K562 (cell line): ENCODE measurements around the gene IL1F10. TPM values are rescaled to one million over a fixed set of nuclear protein-coding genes. Genes with fewer than 3 reads are reported as not detected.

Source experiments
- ATAC-seq: fragments of 200-7000 bp; cut with Tn5 transposase; 3 replicates; pipeline ENCODE4 v1.9.1; 2020; ENCODE audit warnings: moderate library complexity
- BruUV-seq: library from RNA; stranded (reverse); fragments of 400-500 nt; replicated peaks from 2 replicates; lab custom pipeline; 2021; lab: Mats Ljungman, UMichigan
- CTCF ChIA-PET: fragments of 300-600 bp; formaldehyde crosslinking; extraction: SDS; loops from one replicate; lab custom pipeline; 2021; ENCODE audit warnings: low intra/inter-chr PET ratio; lab: Yijun Ruan, JAX
- POLR2A ChIA-PET: fragments of 300-600, 350-650 bp; sonication (Branson Sonifier 250); formaldehyde crosslinking; extraction: SDS; loops from one replicate; lab custom pipeline; 2021; ENCODE audit warnings: antibody characterized with exemption, inconsistent platforms; lab: Yijun Ruan, JAX
- DNase-seq, 4 experiments: peaks; one replicate each; pipeline versions ENCODE4 v3.0.0 to v3.0.0-alpha.2; 2011 to 2018; ENCODE audit warnings: low spot score in 3 of 4, mixed read lengths in 3 of 4; ENCODE audit errors: extremely low read depth in 1 of 4
- FAIRE-seq: peaks from 2 replicates; lab custom pipeline; 2011; peaks lifted over from hg19 to GRCh38; lab: Jason Lieb, UNC
- H2AFZ ChIP-seq: 2 replicates; pipeline ENCODE4 v1.6.0; 2011; ENCODE audit warnings: low read depth, low read length, control low read depth, inconsistent platforms
- H3K27ac ChIP-seq: fragments of 200-600 bp; 3 replicates; pipeline ENCODE4 v1.8.0; 2011; ENCODE audit warnings: low read depth, mild to moderate bottlenecking, control low read depth, inconsistent platforms, low read length, moderate library complexity, mixed read lengths; ENCODE audit errors: extremely low read depth
- H3K27me3 ChIP-seq, 2 experiments: fragments of 300-600 bp in 1 of 2; 2 replicates in 1 of 2; 3 replicates in 1 of 2; pipeline versions ENCODE4 v1.6.0 to v1.8.0; 2011; ENCODE audit warnings: inconsistent platforms in 2 of 2, low read length in 2 of 2, mild to moderate bottlenecking in 1 of 2, mixed read lengths in 1 of 2, moderate library complexity in 1 of 2; ENCODE audit not compliant: control insufficient read depth in 2 of 2, insufficient read depth in 2 of 2
- H3K36me3 ChIP-seq: fragments of 300-600 bp; 3 replicates; pipeline ENCODE4 v1.8.0; 2011; ENCODE audit warnings: mild to moderate bottlenecking, low read length, inconsistent platforms; ENCODE audit not compliant: control insufficient read depth, insufficient read depth
- H3K4me1 ChIP-seq, 2 experiments: fragments of 200-600 bp in 1 of 2; replicated peaks in 1 of 2; 2 replicates in 1 of 2; 3 replicates in 1 of 2; pipeline versions ENCODE4 v1.5.1 to v1.8.0; 2011; ENCODE audit warnings: inconsistent platforms in 2 of 2, low read length in 2 of 2, mild to moderate bottlenecking in 1 of 2, mixed read lengths in 1 of 2, moderate library complexity in 1 of 2; ENCODE audit not compliant: control insufficient read depth in 2 of 2, insufficient read depth in 2 of 2
- H3K4me2 ChIP-seq: 2 replicates; pipeline ENCODE4 v1.6.1; 2011; ENCODE audit warnings: low read length, control low read depth, inconsistent platforms, mixed read lengths; ENCODE audit not compliant: insufficient read depth
- H3K4me3 ChIP-seq: fragments of 200-600 bp; sonication (generic), shearing (Covaris generic); 2 replicates; pipeline ENCODE4 v1.5.1; 2016; ENCODE audit warnings: control low read depth, inconsistent platforms
- H3K79me2 ChIP-seq: fragments of 200-600 bp; 3 replicates; pipeline ENCODE4 v1.8.0; 2011; ENCODE audit warnings: low read length, inconsistent platforms; ENCODE audit not compliant: control insufficient read depth, insufficient read depth
- H3K9ac ChIP-seq, 2 experiments: 2 replicates each; pipeline versions ENCODE4 v1.6.0 to v1.6.1; 2011; ENCODE audit warnings: low read depth in 2 of 2, low read length in 2 of 2, control low read depth in 1 of 2, inconsistent platforms in 1 of 2, mild to moderate bottlenecking in 1 of 2, mixed read lengths in 1 of 2; ENCODE audit not compliant: insufficient read depth in 1 of 2
- H3K9me1 ChIP-seq: one replicate; pipeline ENCODE4 v1.6.0; 2011; ENCODE audit warnings: inconsistent platforms, mild to moderate bottlenecking, low read length, moderate library complexity; ENCODE audit not compliant: control insufficient read depth, insufficient read depth
- H3K9me3 ChIP-seq: replicated peaks from 2 replicates; pipeline ENCODE4 v1.5.1; 2011; ENCODE audit warnings: low read depth, low read length, inconsistent platforms; ENCODE audit not compliant: control insufficient read depth, insufficient read depth
- H4K20me1 ChIP-seq: replicated peaks from 2 replicates; pipeline ENCODE4 v1.6.1; 2011; ENCODE audit warnings: low read length, inconsistent platforms, mixed read lengths; ENCODE audit not compliant: control insufficient read depth, insufficient read depth
- GABPB2 ChIP-seq: fragments of 250-450 bp; sonication (Bioruptor Pico); conservative IDR thresholded peaks from 2 replicates; pipeline ENCODE4 v1.5.1; 2021; ENCODE audit warnings: mild to moderate bottlenecking
- LEF1 ChIP-seq: fragments of 450-650 bp; IDR thresholded peaks from 2 replicates; pipeline ENCODE4 v1.6.1; 2016; ENCODE audit warnings: mild to moderate bottlenecking
- MCM7 ChIP-seq, 2 experiments: fragments of 450-650 bp; IDR thresholded peaks; 2 replicates each; pipeline ENCODE4 v1.6.1; 2016 to 2018
- NCOA1 ChIP-seq: fragments of 450-650 bp; IDR thresholded peaks from 2 replicates; pipeline ENCODE4 v1.6.1; 2016; ENCODE audit warnings: low read depth
- ZFP91 ChIP-seq: sonication (generic); formaldehyde crosslinking; IDR thresholded peaks from 2 replicates; pipeline ENCODE4 v1.8.0; 2022; ENCODE audit warnings: mild to moderate bottlenecking, missing genetic modification reagents
- ZNF347 ChIP-seq: fragments of 450-650 bp; formaldehyde crosslinking; IDR thresholded peaks from 2 replicates; pipeline ENCODE4 v1.4.0; 2020; ENCODE audit warnings: low read depth, mild to moderate bottlenecking, moderate library complexity
- WGBS: fragments of 100-300 bp; shearing (Covaris generic); methylation state at CpG from one replicate; pipeline ENCODE4 v1.1.6; 2016; ENCODE audit warnings: low coverage, mixed read lengths; ENCODE audit not compliant: insufficient coverage; ENCODE audit errors: missing lambda C conversion rate; 5-methylcytosine and 5-hydroxymethylcytosine counted together
- in situ Hi-C: fragments of 300-500 bp; cut with MboI; formaldehyde crosslinking; loops from 4 replicates; pipeline ENCODE4 v1.15.0; 2018; ENCODE audit warnings: inconsistent platforms, mixed read lengths
- intact Hi-C: fragments of 100-400 bp; cut with micrococcal nuclease; formaldehyde crosslinking; loops from 2 replicates; pipeline ENCODE4 v1.14.2; 2022
- polyA plus RNA-seq, 8 experiments: library from polyadenylated mRNA; depleted of rRNA in 4 of 8; stranded (reverse) in 5 of 8; unstranded in 3 of 8; fragments of >200 nt; fragmentation: Nextera tagmentation in 2 of 8; fragmentation: Illumina TruSeq in 1 of 8; extraction: Ambion mirVana in 2 of 8; extraction: Trizol in 1 of 8; gene quantifications; 2 replicates each; pipeline versions ENCODE4 v1.2.1 to v1.2.3, GENCODE V29; 2011 to 2014; ENCODE audit warnings: inconsistent platforms in 1 of 8, missing spikeins in 1 of 8
- total RNA-seq, 7 experiments: library from RNA; depleted of rRNA in 6 of 7; stranded (reverse); fragments of >200 nt in 6 of 7; fragmentation: Illumina TruSeq in 2 of 7; extraction: Trizol in 2 of 7; gene quantifications; 2 replicates each; pipeline versions ENCODE4 v1.2.1 to v1.2.3, GENCODE V29; 2011 to 2021; ENCODE audit warnings: low replicate concordance in 1 of 7
- TF ChIP-seq, protein P1 (sequence below): fragments of 200-600 bp; sonication (generic); IDR thresholded peaks from one replicate; pipeline ENCODE4 v1.6.1; 2012; ENCODE audit warnings: mild to moderate bottlenecking, low read depth, low read length, inconsistent platforms

The IL1F10 gene
- total and polyA plus RNA-seq, 9 of the 15 experiments (the other 6 are each of a cell fraction or from before 2014, with no cell fraction given): not detected

DNA sequence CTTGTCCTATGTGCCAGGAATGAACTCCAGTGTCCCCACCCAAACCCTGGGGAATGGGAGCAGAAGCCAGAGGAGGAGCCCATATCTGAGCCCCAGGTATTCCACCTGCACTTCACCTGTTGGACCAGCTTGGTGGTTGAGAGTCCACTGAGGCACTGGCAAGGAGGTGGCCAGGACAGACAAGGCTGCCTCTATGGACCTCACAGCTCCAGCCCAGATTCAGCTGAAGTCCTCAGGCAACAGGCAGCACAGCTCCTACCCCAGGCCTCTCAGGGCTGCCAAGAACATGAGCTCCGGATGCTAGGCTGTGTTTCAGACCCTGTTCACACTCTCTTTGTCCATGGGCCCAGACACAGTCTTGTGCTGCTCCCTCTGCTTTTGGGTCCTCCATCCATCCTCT, 2.9 kb upstream of the IL1F10 start:
- CTCF ChIA-PET: no interaction called here
- BruUV-seq: no TSS peak
- Histone ChIP-seq H3K4me3 (no peak overlapping the region), H3K79me2 (no peaks in the 10 kb centered on the region), H4K20me1 (no peaks in the 10 kb centered on the region), H3K9me1 (no peaks in the 10 kb centered on the region), H3K4me1 (no peaks in the 10 kb centered on the region), H3K36me3 (no peaks in the 10 kb centered on the region), H2AFZ (no peak overlapping the region), H3K9ac (no peak overlapping the region), H3K9me3 (no peaks in the 10 kb centered on the region), H3K4me2 (no peak overlapping the region), H3K27me3 (peaks cover 0 to 24% of the 10 kb centered on the region in 2 experiments; a peak in 3 of 5 replicates)
- no peak for ATAC-seq
- DNase-seq: no peak
- no peak for FAIRE-seq
- intact Hi-C loops: no loop called here
- in situ Hi-C loops: no loop called here
- 0% methylated on average over 1 of the region's 1 CpG for WGBS
- TF ChIP-seq NCOA1 (no peak), ZNF347 (CRISPR knock-in tag) (no peak), MCM7 (IDR thresholded peaks at IDR 0.05) (no peak), GABPB2 (no peak), LEF1 (no peak), ZFP91 (no peak)
- TF ChIP-seq, protein P1, sequence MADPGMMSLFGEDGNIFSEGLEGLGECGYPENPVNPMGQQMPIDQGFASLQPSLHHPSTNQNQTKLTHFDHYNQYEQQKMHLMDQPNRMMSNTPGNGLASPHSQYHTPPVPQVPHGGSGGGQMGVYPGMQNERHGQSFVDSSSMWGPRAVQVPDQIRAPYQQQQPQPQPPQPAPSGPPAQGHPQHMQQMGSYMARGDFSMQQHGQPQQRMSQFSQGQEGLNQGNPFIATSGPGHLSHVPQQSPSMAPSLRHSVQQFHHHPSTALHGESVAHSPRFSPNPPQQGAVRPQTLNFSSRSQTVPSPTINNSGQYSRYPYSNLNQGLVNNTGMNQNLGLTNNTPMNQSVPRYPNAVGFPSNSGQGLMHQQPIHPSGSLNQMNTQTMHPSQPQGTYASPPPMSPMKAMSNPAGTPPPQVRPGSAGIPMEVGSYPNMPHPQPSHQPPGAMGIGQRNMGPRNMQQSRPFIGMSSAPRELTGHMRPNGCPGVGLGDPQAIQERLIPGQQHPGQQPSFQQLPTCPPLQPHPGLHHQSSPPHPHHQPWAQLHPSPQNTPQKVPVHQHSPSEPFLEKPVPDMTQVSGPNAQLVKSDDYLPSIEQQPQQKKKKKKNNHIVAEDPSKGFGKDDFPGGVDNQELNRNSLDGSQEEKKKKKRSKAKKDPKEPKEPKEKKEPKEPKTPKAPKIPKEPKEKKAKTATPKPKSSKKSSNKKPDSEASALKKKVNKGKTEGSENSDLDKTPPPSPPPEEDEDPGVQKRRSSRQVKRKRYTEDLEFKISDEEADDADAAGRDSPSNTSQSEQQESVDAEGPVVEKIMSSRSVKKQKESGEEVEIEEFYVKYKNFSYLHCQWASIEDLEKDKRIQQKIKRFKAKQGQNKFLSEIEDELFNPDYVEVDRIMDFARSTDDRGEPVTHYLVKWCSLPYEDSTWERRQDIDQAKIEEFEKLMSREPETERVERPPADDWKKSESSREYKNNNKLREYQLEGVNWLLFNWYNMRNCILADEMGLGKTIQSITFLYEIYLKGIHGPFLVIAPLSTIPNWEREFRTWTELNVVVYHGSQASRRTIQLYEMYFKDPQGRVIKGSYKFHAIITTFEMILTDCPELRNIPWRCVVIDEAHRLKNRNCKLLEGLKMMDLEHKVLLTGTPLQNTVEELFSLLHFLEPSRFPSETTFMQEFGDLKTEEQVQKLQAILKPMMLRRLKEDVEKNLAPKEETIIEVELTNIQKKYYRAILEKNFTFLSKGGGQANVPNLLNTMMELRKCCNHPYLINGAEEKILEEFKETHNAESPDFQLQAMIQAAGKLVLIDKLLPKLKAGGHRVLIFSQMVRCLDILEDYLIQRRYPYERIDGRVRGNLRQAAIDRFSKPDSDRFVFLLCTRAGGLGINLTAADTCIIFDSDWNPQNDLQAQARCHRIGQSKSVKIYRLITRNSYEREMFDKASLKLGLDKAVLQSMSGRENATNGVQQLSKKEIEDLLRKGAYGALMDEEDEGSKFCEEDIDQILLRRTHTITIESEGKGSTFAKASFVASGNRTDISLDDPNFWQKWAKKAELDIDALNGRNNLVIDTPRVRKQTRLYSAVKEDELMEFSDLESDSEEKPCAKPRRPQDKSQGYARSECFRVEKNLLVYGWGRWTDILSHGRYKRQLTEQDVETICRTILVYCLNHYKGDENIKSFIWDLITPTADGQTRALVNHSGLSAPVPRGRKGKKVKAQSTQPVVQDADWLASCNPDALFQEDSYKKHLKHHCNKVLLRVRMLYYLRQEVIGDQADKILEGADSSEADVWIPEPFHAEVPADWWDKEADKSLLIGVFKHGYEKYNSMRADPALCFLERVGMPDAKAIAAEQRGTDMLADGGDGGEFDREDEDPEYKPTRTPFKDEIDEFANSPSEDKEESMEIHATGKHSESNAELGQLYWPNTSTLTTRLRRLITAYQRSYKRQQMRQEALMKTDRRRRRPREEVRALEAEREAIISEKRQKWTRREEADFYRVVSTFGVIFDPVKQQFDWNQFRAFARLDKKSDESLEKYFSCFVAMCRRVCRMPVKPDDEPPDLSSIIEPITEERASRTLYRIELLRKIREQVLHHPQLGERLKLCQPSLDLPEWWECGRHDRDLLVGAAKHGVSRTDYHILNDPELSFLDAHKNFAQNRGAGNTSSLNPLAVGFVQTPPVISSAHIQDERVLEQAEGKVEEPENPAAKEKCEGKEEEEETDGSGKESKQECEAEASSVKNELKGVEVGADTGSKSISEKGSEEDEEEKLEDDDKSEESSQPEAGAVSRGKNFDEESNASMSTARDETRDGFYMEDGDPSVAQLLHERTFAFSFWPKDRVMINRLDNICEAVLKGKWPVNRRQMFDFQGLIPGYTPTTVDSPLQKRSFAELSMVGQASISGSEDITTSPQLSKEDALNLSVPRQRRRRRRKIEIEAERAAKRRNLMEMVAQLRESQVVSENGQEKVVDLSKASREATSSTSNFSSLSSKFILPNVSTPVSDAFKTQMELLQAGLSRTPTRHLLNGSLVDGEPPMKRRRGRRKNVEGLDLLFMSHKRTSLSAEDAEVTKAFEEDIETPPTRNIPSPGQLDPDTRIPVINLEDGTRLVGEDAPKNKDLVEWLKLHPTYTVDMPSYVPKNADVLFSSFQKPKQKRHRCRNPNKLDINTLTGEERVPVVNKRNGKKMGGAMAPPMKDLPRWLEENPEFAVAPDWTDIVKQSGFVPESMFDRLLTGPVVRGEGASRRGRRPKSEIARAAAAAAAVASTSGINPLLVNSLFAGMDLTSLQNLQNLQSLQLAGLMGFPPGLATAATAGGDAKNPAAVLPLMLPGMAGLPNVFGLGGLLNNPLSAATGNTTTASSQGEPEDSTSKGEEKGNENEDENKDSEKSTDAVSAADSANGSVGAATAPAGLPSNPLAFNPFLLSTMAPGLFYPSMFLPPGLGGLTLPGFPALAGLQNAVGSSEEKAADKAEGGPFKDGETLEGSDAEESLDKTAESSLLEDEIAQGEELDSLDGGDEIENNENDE: no peak
- TF ChIP-seq, all 486 proteins: peak for 0
- POLR2A ChIA-PET: interaction anchor here (1.1 kb wide), 1 partner anchor 9 kb away, joined by 3 read pairs; no protein-coding TSS in a partner anchor
- H3K27ac ChIP-seq: no peak overlapping the region
